HUDEP-2 (cell line): ENCODE data around the gene CD1D.
A peak's percentile ranks its signal among the peaks of the same experiment; 100 is the strongest.
"Not testable (repeated sequence)": the region's sequence is repeated elsewhere in the genome, so short reads cannot be mapped to it uniquely, and the experiment has no call there.

Source experiments
- DNase-seq, 76 experiments: peaks; one replicate each; lab custom pipeline; 2025; ENCODE audit not compliant: unreplicated experiment in 76 of 76; lab: John Stamatoyannopoulos, UW

Gene CD1D

DNA sequence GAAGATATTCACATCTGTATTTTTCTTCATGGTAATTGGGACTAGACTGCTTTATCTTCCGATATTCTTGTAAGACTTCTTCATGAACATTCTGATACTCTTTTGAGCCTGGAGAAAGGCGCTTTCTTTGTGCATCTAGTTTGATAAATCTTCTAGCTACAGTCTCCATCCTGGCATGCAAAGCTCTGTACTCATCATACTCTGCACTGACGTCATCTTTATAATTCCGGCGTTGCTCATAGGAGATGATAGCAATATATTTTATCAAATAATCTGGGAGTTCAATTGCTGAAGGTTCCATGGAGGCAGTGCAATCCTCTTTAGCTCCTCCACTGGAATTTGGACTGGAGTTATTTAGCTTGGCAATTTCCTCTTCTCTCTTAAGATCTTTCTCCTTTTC, 4.8 kb upstream of the CD1D start:
- DNase-seq = not testable (repeated sequence)

DNA sequence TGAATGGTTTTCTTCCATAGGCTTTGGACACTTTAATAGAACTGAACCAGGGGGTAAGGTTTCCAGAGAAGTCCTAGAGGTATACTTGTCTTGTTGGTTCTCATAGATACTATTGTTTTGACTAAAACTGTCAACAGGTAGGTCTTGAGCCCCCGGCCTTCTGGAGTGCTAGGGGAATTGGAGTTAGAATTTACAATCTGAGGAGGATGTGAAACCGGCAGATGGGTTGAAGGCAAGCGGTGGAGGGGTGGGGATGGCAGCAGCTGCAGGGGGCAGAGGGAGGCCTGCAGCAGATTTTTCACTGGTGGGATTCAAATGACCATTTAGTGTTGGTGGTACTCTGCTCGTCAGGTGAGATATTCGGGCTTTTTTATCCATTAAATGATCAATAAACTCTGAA, 4.3 kb upstream of the CD1D start:
- DNase-seq = no peak

DNA sequence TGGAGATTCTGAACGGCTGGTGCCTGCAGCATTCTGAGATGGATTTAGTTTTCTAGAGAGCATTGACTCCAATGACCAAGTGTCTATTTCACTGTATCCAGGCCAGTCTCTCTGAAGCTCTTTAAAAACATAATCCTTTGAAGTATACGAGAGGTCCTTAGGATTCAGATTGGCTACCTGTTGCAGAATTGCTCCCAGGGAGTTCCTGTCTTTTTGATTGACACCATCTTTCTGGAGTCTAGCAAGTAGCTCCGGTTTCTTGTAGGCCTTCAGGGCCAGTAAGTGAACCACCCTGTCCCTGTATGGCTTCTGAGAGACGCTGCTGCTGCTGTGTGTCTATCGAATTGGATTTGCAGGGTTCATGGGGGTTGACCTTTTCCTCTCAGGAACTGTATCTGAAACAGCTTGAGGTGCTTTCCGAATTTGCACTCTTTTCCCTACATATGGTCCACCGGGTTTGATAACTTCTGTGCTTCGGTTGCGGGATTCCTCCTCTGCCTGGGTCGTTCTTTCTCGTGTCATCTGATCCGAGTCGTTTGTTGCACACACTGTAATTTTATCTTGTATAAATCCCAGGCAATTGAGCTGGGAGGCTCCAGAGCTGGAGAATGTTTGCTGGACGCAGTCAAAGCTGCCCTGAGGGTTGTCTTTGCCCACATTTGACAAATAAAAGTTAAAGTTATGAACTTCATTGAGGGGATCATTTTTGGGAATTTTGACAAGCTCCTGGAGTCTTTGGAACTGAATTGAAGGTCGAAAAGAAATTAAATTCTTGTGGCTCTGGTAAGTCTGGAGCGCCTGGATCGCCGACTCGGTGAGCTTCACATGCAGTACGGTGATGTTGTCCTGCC, 3.6 kb upstream of the CD1D start:
- DNase-seq = not testable (repeated sequence)

DNA sequence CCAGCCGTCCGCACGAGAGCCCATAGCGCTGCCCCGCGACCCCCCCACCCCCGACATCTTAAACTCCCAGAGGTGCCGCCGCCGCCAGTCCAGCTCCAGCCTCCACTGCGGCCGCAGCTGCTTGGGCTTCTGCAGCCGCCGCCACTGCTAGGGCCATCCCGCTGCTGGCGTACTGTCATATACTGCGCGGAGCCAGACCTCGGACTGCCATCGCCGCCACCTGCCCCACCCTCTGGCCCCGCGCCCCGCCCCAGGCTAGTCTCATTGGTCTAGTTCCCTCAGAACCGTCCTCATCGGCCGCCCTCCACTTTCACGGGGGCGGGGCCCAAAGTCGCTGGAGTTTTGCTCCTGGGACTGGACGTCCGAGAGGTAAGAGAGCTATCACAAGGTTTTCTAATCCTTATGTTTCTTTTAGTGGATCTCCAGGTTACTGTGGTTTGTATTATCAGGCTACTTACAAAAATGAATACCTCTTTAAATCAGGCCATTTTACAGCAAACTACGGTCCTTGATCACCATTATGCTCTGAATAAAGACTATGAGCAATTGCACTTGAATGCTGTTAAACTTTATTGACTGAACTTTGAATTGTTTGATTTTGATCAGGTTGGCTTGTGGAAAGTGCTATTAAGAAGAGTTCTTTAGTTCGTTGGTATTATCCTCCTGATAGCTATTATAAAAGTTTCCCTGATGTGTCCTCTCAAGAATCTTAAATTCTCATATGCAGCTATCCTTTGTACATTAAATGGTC, 2.8 kb upstream of the CD1D start:
- peak in 3 of 76 experiments; percentile 40 to 76 (median 62) for DNase-seq

DNA sequence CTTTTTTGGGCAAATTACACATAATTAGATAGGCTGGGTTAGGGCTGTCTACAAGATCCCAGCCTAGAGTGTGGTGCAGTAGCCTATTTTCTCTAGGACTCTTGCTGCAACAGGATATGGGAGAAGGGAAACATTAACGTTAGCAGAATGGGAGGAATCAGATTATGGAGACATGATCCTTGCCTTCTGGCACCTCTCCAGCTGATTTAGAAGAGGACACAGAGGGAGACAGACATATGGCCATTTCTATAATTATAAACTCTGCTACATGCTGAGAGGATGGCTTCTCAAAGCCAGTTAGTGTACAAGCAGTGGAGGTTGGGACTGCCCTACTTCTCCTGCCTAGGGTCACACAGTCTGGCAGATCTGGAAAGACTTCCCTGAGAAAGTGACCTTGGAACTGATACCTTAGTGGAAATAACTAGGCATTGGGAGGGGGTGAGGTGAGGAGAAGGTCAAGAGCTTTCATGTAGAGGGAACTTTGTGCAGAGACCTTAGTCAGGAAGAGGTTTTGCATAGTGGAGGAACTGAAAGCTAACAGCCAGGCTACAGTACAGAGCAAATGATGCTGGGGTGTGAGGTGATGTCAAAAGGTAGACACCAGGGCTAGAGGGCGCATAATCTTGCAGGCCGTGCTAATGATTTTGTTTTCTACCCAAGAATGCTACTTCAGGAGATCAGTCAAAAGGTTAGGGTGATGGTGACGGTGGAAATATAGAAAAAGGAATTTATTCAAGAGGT, 1.2 kb upstream of the CD1D start:
- peak in 1 of 76 experiments; percentile 5 for DNase-seq

DNA sequence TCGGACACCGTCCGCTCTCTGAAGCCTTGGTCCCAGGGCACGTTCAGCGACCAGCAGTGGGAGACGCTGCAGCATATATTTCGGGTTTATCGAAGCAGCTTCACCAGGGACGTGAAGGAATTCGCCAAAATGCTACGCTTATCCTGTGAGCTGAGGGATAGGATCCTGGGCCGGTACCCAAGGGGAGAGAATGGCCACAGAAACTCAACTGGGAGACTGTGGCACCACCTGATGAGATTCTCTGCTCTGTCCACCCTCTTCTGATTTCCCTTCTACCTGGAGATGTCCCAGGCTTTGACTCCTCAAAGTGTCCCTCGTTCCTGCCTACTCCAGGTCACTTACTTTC, 855 bp downstream of the CD1D start:
- no peak for DNase-seq

DNA sequence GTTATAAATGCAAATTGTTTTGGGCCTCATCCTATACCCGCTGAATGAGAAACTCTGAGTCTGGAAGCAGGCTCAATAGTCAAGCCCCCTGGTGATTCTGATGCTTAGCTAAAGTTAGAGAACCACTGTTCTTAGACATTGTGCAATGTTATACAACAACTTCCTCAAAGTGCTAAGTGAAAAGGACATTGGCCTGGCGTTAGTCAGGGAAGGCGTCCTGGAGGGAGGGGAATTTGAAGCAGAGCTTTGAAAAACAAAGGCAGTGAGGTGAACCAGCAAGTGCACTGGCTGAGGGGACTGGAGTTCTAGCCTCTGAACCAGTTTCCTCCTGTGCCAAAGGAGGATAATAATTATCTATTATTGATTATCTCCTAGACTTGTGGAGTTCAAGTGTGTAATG, 5.1 kb downstream of the CD1D start:
- DNase-seq = no peak

DNA sequence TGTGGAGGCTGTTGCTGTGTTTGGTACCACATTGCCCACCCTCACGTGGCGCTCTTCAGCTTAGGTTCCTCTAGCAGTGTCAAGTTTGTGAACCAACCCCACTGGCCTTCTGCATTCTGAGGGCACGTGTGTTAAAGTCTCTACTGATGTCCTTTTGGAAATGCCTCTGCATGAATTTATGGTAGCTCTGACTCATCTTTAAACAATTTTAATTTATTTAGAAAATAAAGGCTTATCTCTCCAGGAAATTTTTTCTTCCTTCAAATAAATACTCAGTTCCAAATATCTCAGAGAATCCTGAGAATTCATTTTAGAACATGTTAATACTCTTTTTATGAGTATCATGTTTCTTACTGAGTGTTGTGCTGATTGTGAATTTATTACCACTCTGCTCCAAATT, 5.5 kb downstream of the CD1D start:
- no peak for DNase-seq

DNA sequence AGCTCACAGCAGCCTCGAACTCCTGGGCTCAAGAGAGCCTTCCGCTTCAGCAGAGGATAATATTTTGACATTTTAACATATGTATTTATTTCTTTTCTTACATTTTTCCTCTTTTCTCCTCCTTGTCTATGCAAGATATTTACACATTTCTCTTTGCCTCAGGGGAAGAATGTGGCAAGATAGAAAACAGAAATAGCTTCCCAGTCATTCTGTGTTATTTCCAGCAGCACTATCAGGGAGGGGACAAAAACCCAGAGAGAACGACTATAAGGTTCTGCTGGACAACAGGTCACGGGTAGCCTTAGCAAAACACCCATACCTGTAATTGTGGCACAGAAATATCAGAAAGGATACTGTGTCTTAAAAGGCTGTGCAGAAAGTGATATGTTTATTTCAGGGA, 7.9 kb downstream of the CD1D start:
- no peak for DNase-seq

DNA sequence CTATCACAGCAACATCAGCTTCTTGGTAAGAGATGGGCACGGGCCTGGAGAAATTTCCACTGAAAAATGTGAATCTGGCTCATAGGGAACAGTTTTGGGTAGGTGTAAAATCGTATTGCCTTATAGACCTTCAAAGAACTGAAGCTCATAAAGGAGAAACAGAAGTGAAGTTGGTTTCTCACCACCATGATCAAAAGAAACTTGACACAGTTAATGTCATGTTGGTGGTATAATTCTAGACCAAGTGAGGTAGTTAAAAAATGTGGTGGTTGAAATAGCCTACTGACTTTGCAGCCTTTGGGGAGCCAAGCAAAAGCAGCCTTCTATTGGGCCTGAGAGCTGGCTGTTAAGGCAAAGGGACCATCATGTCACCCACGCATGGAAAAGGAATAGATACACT, 8.9 kb downstream of the CD1D start:
- no peak for DNase-seq

DNA sequence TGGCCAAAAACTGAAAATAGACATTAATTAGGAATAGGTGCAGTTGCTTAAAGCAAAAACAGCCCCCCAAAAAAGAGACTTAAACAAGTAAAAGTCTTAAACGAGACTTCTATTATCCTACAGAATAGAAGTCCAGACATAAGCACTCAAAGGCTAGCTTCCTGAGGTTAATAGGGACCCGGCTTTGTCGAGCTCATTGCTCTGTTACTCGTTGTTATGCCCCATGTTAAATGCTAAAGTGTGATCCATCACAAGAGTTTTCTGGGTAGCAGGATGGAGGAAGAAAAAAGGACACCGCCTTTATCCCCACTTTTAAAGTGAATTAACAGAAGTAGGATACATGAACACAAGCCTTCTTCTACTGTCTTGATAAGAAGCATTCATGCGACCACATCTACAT, 10.6 kb downstream of the CD1D start:
- no peak for DNase-seq

DNA sequence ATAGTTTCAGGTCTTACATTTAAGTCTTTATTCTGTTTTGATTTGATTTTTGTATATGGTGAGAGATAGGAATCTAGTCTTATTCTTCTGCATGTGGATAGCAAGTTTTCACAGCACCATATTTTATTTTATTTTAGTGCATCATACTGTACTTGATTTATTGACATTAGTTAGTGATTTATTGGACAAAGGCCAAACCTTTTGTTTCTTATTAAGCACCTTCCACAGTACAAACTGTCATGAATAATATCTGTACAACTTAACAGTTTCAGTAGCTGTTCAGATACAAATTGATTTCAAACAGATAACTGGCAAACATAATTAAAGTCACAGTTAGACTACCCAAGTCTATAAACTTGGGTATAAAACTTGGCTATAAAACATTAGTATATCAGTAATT, 15.8 kb downstream of the CD1D start:
- no peak for DNase-seq

DNA sequence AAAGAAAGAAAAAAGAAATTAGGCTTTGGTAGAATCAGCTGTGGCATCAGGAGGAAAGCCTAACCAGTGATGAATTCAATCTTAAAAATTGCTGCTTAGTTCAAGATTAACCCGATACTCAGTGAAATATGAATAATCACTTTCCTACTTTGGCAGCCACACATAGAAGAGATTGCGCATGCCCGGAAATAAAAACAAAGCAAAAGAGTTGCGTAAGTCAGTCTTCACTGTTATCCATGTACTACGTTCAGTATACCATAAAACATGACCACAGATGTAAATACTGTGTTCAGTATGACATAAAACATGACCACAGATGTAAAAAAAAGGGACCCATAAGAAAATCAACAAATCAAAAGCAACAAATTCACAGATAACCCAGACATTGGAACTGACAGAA, 19.2 kb downstream of the CD1D start:
- no peak for DNase-seq

DNA sequence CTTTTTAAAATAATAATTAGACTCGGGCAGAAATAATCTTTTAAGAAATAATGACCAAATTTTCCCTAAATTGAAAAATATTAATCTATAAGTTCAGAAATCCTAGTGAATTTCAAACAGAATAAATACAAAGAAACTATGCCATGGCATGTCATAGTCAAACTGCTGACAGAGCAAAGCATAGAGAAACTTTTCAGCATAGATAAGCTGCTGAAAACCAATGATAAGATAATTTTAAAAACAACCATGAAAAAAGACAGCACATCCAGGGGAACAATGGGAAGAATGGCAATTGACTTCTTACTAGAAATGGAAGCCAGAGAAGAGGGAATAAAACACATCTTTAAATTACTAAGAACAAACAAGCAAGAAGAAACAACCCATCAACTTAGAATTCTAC, 19.8 kb downstream of the CD1D start:
- peak in 16 of 76 experiments; percentile 1 to 59 (median 20) for DNase-seq

DNA sequence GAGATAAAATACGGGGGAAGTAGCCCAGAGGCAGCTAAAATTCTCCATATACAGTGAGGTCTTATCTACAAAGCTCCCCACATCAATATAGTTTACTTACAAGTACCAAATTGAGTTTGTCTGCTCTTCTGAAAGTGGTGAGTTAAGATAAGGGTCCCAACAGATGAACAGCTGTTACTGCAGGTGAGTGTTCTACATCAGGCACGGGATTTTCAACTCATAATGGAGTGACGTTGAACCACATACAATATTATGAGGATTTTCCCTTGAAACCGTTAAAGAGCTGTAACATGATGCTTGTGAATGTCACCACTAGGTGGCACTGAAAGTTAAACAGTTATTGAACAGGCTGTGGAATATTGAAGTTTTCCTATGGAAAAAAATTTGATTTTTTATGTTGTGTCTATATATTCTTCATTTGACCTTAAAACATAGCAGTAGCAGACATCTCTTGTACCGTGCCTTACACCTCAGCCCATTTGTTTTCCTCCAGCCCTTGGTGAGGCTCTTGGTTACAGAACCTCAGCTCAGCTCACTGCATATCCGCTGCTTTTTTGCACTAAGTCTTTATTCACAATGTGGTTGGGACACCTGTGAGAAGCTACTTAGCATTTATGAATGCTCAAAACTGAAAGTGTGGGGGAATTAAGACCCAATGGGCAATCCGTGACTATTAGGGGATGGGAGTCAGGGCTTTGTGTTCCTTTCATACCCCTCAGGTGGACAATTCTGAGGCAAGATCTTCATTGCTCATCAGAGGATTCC, 23.2 kb downstream of the CD1D start:
- DNase-seq = peak in 45 of 76 experiments; percentile 3 to 77 (median 49)

DNA sequence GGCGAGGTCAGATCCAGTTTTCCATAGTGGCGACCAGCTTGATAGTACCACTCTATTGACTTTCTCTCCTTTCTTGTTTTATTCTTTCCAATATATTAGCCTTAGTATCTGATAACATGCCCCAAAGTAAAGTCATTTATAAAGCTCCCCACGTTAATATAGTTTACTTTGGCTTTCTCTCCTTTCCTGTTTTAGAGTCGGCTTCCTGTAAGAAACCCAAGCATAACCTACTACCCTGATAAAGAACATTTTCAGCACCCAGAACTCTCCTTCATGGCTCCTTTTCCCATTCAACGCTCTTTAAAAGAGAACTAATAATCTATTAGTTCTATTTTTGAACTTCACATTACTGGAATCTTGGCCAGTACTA, 23.7 kb downstream of the CD1D start:
- DNase-seq = no peak

DNA sequence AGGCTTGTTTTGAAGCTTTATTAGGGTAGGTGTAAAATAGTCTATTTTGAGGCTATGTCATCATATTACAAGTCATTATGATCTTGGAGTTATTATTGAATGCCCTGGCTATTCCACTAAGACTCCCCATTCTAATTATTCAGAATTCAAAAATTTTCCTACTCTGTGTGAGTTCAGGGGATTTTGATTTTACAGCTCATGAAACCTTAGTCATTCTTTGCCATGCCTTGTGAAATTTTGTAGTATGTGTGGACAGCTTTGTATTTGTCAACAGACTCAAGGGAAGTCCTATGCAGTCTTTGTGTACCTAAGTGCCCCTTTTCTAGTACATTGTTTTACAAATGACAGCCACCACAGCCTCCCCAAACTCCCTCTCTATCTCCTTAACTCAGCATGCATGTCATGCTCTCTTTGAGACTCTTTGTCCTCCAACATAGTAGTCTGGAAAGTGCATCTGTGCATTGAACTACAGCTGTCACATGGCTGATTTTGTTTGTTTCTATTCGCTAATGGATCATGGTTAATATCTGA, 28.0 kb downstream of the CD1D start:
- no peak for DNase-seq

DNA sequence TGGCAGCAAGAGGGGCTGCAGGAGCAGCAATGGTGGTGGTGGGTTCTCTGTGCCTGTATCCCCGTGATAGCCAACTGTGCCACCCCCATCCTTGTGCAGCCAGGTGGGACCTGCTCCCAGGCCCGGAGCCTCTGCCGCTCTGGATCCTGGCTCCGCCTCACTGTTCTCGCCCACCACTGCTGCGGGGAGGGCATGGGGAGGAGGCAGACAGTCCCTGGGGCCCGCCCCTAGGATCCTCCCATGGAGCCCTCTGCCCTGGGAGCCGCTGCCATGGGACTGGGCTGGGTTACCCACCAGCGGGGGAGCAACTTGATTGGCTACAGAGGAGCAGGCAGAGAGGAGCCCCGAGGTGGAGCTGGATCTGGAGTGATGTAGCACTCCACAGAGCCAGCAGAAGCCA, 31.6 kb downstream of the CD1D start:
- DNase-seq = no peak

DNA sequence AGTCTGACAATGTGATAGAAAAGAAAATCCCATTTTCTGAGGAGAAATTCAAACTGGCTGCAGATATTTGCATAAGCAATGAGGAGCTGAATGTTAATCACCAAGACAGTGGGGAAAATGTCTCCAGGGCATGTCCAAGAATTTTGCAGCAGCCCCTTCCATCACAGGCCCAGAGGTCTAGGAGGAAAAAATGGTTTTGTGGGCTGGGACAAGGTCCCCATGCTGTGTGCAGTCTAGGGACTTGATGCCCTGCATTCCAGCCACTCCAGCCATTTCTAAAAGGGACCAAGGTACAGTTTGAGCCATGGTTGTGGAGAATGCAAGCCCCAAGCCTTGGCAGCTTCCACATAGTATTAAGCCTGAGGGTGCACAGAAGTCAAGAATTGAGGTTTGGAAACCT, 42.8 kb downstream of the CD1D start:
- not testable (repeated sequence) for DNase-seq

DNA sequence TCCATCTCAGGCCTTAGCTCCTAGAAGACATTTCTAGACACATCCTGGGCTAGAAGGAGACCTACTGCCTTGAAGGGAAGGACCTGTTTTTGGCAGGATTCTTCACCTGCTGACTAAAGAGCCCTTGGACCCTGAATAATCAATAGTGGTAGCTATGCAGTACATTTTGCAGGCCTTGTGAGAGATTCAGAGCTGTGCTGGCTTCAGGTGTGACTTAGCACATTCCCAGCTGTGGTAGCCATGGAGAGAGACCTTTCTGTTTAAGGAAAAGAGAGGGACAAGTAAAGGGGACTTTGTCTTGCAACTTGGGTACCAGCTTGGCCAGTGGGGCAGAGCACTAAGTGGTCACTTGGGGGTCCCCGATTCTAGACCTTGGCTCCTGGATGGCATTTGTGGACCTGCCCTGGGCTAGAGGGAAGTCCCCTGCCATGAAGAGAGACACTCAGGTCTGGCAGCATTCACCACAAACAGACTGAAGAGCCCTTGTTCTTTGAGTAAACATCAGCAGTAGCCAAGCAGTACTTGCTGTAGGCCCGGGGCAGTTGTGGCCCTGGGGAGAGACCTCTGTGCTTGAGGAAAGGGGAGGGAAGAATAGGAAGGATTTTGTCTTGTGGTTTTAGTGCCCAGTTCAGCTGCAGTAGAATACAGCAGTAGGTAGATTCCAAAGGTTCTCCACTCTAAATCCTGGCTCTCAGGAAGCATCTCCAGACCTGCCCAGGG, 47.4 kb downstream of the CD1D start:
- no peak for DNase-seq
